NB4 (cell line): ENCODE data around the gene TFPI.

ENCODE experiments used
- DNase-seq: peaks from one replicate; pipeline ENCODE4 v3.0.0; 2010; ENCODE audit warnings: low read depth
- H3K4me3 ChIP-seq: one replicate; pipeline ENCODE4 v1.5.1; 2011; ENCODE audit warnings: mild to moderate bottlenecking, low read depth, low read length, moderate library complexity
- CTCF ChIP-seq: IDR thresholded peaks from one replicate; pipeline ENCODE4 v1.5.1; 2012; ENCODE audit warnings: low read depth, low read length
- MAX ChIP-seq: IDR thresholded peaks from 2 replicates; pipeline ENCODE4 v1.6.1; 2011; ENCODE audit warnings: low read depth, low read length
- MYC ChIP-seq: IDR thresholded peaks from 2 replicates; pipeline ENCODE4 v1.6.1; 2011; ENCODE audit warnings: low read depth, low read length
- POLR2A ChIP-seq: IDR thresholded peaks from 2 replicates; pipeline ENCODE4 v1.6.1; 2011; ENCODE audit warnings: mild to moderate bottlenecking; ENCODE audit not compliant: insufficient read length; ENCODE audit errors: extremely low read depth

Gene TFPI

DNA sequence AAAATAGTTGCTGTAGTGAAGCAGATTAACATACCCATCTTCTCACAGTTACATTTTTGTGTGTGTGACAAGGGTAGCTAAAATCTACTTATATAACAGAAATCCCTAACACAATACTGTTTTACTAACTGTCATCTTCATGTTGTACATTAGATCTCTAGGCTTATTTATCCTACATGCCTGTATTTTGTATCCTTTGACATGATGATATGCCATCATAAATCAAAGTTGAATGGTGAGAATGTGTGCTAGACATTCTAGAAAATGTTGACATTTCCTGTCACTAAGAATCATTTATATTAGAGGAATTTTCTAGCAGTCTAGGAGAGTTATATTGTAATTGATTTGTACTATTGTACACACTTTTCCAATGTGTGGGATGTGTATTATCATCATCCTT, 84.7 kb downstream of the TFPI start:
- no peak for DNase-seq
- TF ChIP-seq CTCF (no peak), MAX (no peak), MYC (no peak)
- no peak overlapping the region for H3K4me3 ChIP-seq

DNA sequence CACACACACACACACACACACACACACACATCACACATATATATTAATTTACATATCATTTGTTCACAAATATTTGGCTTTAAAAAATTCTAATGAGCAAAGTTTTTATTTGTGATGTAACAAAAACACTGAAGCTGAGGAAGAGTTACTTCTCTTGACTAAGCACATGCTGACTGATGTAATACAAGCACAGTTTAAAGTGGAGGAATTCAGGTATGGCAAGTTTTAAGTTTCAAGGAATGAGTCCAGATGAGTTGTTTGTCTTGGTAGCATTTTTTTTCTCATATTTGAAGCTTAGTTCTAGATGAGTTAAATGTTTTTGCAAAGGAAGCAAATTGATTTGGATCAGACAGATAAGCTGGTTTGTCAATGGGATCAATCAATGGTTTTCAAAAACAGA, 86.0 kb downstream of the TFPI start:
- no peak overlapping the region for H3K4me3 ChIP-seq
- no peak for TF ChIP-seq POLR2A
- DNase-seq = no peak

- DNase-seq = no peak
- H3K4me3 ChIP-seq = no peak overlapping the region
- no peak for TF ChIP-seq POLR2A
- TF ChIP-seq MAX = no peak
- no peak for TF ChIP-seq MYC
- no peak for TF ChIP-seq CTCF
Observed at GRCh38 chr2:187466129-187466792, 88.0 kb downstream of the TFPI start.

DNA sequence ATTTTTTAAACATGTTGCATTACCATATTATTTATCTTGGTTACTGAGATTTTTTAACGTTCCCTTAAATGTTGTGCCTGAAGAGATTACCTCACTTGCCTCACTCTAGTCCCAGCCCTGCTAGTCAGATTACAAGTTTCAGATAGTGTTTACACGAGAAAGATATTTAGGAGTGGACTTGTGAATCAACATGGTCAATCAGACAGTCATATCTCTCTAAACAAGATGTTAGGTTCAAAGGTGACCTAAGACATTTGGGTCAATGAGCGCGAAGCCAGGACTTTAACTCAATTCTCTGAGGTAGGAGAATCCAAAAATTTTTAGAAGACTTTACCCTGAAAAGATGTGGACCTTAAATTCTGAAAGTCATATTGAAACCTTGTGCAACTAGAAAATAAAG, 91.4 kb downstream of the TFPI start:
- TF ChIP-seq MAX (no peak), CTCF (no peak)
- DNase-seq = no peak

GRCh38 chr2:187461294-187462261, 92.7 kb downstream of the TFPI start:
- TF ChIP-seq MAX (no peak), MYC (no peak), CTCF (no peak), POLR2A (no peak)
- DNase-seq = no peak

More for the DNA sequence above, 91.4 kb downstream of the TFPI start:
- no peak overlapping the region for H3K4me3 ChIP-seq

GRCh38 chr2:187459256-187459655, 95.0 kb downstream of the TFPI start:
- DNase-seq = no peak
- no peak overlapping the region for H3K4me3 ChIP-seq
- TF ChIP-seq MYC = no peak
- no peak for TF ChIP-seq POLR2A
- TF ChIP-seq CTCF = no peak
- TF ChIP-seq MAX = no peak

More at GRCh38 chr2:187461294-187462261, 92.7 kb downstream of the TFPI start:
- H3K4me3 ChIP-seq = no peak overlapping the region
